HepG2 (cell line): ENCODE results near the gene NOL4L. TPM values are rescaled to one million over a fixed set of nuclear protein-coding genes. Genes with fewer than 3 reads are reported as not detected.

ENCODE experiments used
- AFF4 ChIP-seq: sonication (generic); formaldehyde crosslinking; IDR thresholded peaks from 2 replicates; pipeline ENCODE4 v1.4.0; 2020; ENCODE audit warnings: missing genetic modification reagents
- HCFC1 ChIP-seq: fragments of 150-350 bp; IDR thresholded peaks from 2 replicates; pipeline ENCODE4 v1.6.1; 2014; ENCODE audit warnings: low read depth, low read length
- HOXA7 ChIP-seq: sonication (generic); formaldehyde crosslinking; IDR thresholded peaks from 2 replicates; pipeline ENCODE4 v1.8.1; 2022; ENCODE audit warnings: mild to moderate bottlenecking, missing genetic modification reagents, moderate library complexity
- JDP2 ChIP-seq: sonication (generic); formaldehyde crosslinking; IDR thresholded peaks from 2 replicates; pipeline ENCODE4 v1.8.1; 2022; ENCODE audit warnings: missing genetic modification reagents, borderline replicate concordance
- PATZ1 ChIP-seq: sonication (generic); formaldehyde crosslinking; IDR thresholded peaks from 2 replicates; pipeline ENCODE4 v1.4.0; 2020; ENCODE audit warnings: missing genetic modification reagents
- SIX4 ChIP-seq: sonication (generic); formaldehyde crosslinking; IDR thresholded peaks from 2 replicates; pipeline ENCODE4 v1.4.0; 2020; ENCODE audit warnings: missing genetic modification reagents
- TFAP4 ChIP-seq: sonication (generic); IDR thresholded peaks from 2 replicates; pipeline ENCODE4 v1.6.1; 2016; ENCODE audit warnings: low read depth, borderline replicate concordance
- TOE1 ChIP-seq: sonication (generic); formaldehyde crosslinking; IDR thresholded peaks from 2 replicates; pipeline ENCODE4 v1.4.0; 2020; ENCODE audit warnings: mild to moderate bottlenecking, missing genetic modification reagents
- ZMAT5 ChIP-seq: sonication (generic); formaldehyde crosslinking; IDR thresholded peaks from 2 replicates; pipeline ENCODE4 v1.5.0; 2020; ENCODE audit warnings: mild to moderate bottlenecking, low read depth, missing genetic modification reagents, borderline replicate concordance
- ZNF646 ChIP-seq: sonication (generic); formaldehyde crosslinking; IDR thresholded peaks from 2 replicates; pipeline ENCODE4 v1.9.0; 2021; ENCODE audit warnings: mild to moderate bottlenecking, missing genetic modification reagents
- ZNF839 ChIP-seq: sonication (generic); formaldehyde crosslinking; IDR thresholded peaks from 2 replicates; pipeline ENCODE4 v1.4.0; 2020; ENCODE audit warnings: missing genetic modification reagents, mild to moderate bottlenecking, borderline replicate concordance
- polyA plus RNA-seq, 8 experiments: library from polyadenylated mRNA; depleted of rRNA in 3 of 8; stranded (reverse) in 7 of 8; unstranded in 1 of 8; fragments of >200 nt; fragmentation: Illumina TruSeq in 4 of 8; extraction: Trizol in 4 of 8; gene quantifications; 2 replicates each; pipeline versions ENCODE4 v1.2.1 to v1.2.3, GENCODE V29; 2011 to 2016; ENCODE audit warnings: low read depth in 4 of 8, missing spikeins in 1 of 8, mixed read lengths in 1 of 8; ENCODE audit not compliant: insufficient read depth in 1 of 8
- total RNA-seq, 5 experiments: library from RNA; depleted of rRNA; stranded (reverse); fragments of >200 nt; fragmentation: Illumina TruSeq; extraction: Trizol; gene quantifications; 2 replicates each; pipeline ENCODE4 v1.2.3, GENCODE V29; 2016; ENCODE audit warnings: low read depth in 1 of 5

The NOL4L gene
- total and polyA plus RNA-seq, 2 of the 13 experiments (the other 11 are each of a cell fraction or from before 2014, with no cell fraction given) = 16.6 to 35.4 TPM

GRCh38 chr20:32484958-32485769, 100.0 kb downstream of the NOL4L start (continued):
- no peak for TF ChIP-seq TFAP4
- 0 out of 2 replicates have a peak, but pooled peaks have one; percentile 52 for TF ChIP-seq TOE1 (CRISPR knock-in tag)
- no peak for TF ChIP-seq HCFC1
- no peak for TF ChIP-seq ZNF839 (CRISPR knock-in tag)
- TF ChIP-seq HOXA7 (CRISPR knock-in tag) = no peak
- no peak for TF ChIP-seq SIX4 (CRISPR knock-in tag)
- no peak for TF ChIP-seq AFF4 (CRISPR knock-in tag)
- TF ChIP-seq JDP2 (CRISPR knock-in tag) = no peak
- no peak for TF ChIP-seq ZMAT5 (CRISPR knock-in tag)
- peak; percentile 57; the same call in 1 of the 2 replicates for TF ChIP-seq PATZ1 (CRISPR knock-in tag)
- no peak for TF ChIP-seq ZNF646
